Endothelial cell of umbilical vein (primary cell): ENCODE measurements around the gene SLC25A33. TPM values are rescaled to one million over a fixed set of nuclear protein-coding genes. Genes with fewer than 3 reads are reported as not detected.

Experiments used
- BruUV-seq: library from RNA; stranded (reverse); fragments of 400-500 nt; replicated peaks from 2 replicates; lab custom pipeline; 2021; lab: Mats Ljungman, UMichigan
- CTCF ChIA-PET: fragments of 300-600, 350-600 bp; sonication (Branson Sonifier 250); formaldehyde crosslinking; loops from one replicate; lab custom pipeline; 2021; ENCODE audit warnings: antibody characterized with exemption, inconsistent platforms; lab: Charles Lee
- POLR2A ChIA-PET: fragments of 300-600, 350-600 bp; sonication (Branson Sonifier 250); formaldehyde crosslinking; loops from one replicate; lab custom pipeline; 2021; ENCODE audit warnings: antibody characterized with exemption, inconsistent platforms; lab: Charles Lee
- DNase-seq: peaks from one replicate; pipeline ENCODE4 v3.0.0-alpha.2; 2011; ENCODE audit warnings: low read depth, low spot score
- FAIRE-seq: peaks from 2 replicates; lab custom pipeline; 2011; peaks lifted over from hg19 to GRCh38; lab: Jason Lieb, UNC
- H2AFZ ChIP-seq: 2 replicates; pipeline ENCODE4 v1.6.0; 2012; ENCODE audit warnings: low read depth, low read length, control low read depth, inconsistent platforms
- H3K27ac ChIP-seq: 2 replicates; pipeline ENCODE4 v1.5.1; 2011; ENCODE audit warnings: low read depth, mild to moderate bottlenecking, control low read depth, low read length, moderate library complexity; ENCODE audit not compliant: insufficient read depth
- H3K27me3 ChIP-seq, 2 experiments: 2 replicates each; pipeline versions ENCODE4 v1.6.0 to v1.6.1; 2011; ENCODE audit warnings: low read length in 2 of 2, mixed read lengths in 1 of 2; ENCODE audit not compliant: control insufficient read depth in 2 of 2, insufficient read depth in 2 of 2
- H3K36me3 ChIP-seq, 2 experiments: 2 replicates in 1 of 2; 3 replicates in 1 of 2; pipeline ENCODE4 v1.5.1; 2011; ENCODE audit warnings: low read length in 2 of 2, mild to moderate bottlenecking in 1 of 2, moderate library complexity in 1 of 2; ENCODE audit not compliant: control insufficient read depth in 2 of 2, insufficient read depth in 2 of 2; ENCODE audit errors: extremely low read depth in 1 of 2
- H3K4me1 ChIP-seq: 3 replicates; pipeline ENCODE4 v1.5.1; 2011; ENCODE audit warnings: mild to moderate bottlenecking, low read length; ENCODE audit not compliant: control insufficient read depth, insufficient read depth; ENCODE audit errors: extremely low read depth
- H3K4me2 ChIP-seq: 2 replicates; pipeline ENCODE4 v1.6.1; 2011; ENCODE audit warnings: low read length, control low read depth, mixed read lengths; ENCODE audit not compliant: insufficient read depth
- H3K4me3 ChIP-seq, 3 experiments: fragments of 200-600 bp in 1 of 3; sonication (generic), shearing (Covaris generic) in 1 of 3; replicated peaks in 1 of 3; 2 replicates each; pipeline ENCODE4 v1.5.1; 2011 to 2016; ENCODE audit warnings: control low read depth in 3 of 3, low read length in 3 of 3, mild to moderate bottlenecking in 2 of 3, inconsistent platforms in 1 of 3, low read depth in 1 of 3, moderate library complexity in 1 of 3; ENCODE audit not compliant: insufficient read depth in 1 of 3
- H3K79me2 ChIP-seq: 2 replicates; pipeline ENCODE4 v1.6.0; 2012; ENCODE audit warnings: low read length, inconsistent platforms; ENCODE audit not compliant: control insufficient read depth, insufficient read depth
- H3K9ac ChIP-seq: replicated peaks from 2 replicates; pipeline ENCODE3; 2011; ENCODE audit warnings: low read length, control low read depth; ENCODE audit not compliant: insufficient read depth; ENCODE audit errors: extremely low read depth
- H3K9me1 ChIP-seq: replicated peaks from 3 replicates; pipeline ENCODE4 v1.6.0; 2011; ENCODE audit warnings: mild to moderate bottlenecking, low read length; ENCODE audit not compliant: control insufficient read depth, insufficient read depth; ENCODE audit errors: extremely low read depth
- H3K9me3 ChIP-seq: replicated peaks from 2 replicates; pipeline ENCODE4 v1.5.1; 2012; ENCODE audit warnings: low read length, inconsistent platforms; ENCODE audit not compliant: control insufficient read depth, insufficient read depth
- H4K20me1 ChIP-seq: replicated peaks from 2 replicates; pipeline ENCODE3; 2011; ENCODE audit warnings: mild to moderate bottlenecking, low read length; ENCODE audit not compliant: control insufficient read depth, insufficient read depth; ENCODE audit errors: extremely low read depth
- CTCF ChIP-seq, 2 donors: IDR thresholded peaks; 1 replicate in 1 of 2; 2 replicates in 1 of 2; pipeline ENCODE4 v1.5.1; 2011; ENCODE audit warnings: low read length in 2 of 2, mild to moderate bottlenecking in 2 of 2, moderate library complexity in 2 of 2, control low read depth in 1 of 2, inconsistent platforms in 1 of 2, low read depth in 1 of 2; ENCODE audit not compliant: insufficient read depth in 1 of 2; ENCODE audit errors: extremely low read depth in 1 of 2
- EZH2 ChIP-seq: IDR thresholded peaks from 2 replicates; pipeline ENCODE4 v1.6.1; 2012; ENCODE audit warnings: borderline replicate concordance, low read depth, mild to moderate bottlenecking, moderate library complexity, low read length, inconsistent platforms; ENCODE audit not compliant: severe bottlenecking
- FOS ChIP-seq: IDR thresholded peaks from 2 replicates; pipeline ENCODE4 v1.6.1; 2011; ENCODE audit warnings: mild to moderate bottlenecking, low read length, moderate library complexity, borderline replicate concordance; ENCODE audit not compliant: insufficient read depth
- GATA2 ChIP-seq: IDR thresholded peaks from 2 replicates; pipeline ENCODE4 v1.7.0; 2011; ENCODE audit warnings: low read depth, mild to moderate bottlenecking, moderate library complexity, mixed read lengths, low read length; ENCODE audit not compliant: insufficient read length, insufficient read depth
- JUN ChIP-seq: IDR thresholded peaks from 2 replicates; pipeline ENCODE4 v1.6.1; 2011; ENCODE audit warnings: borderline replicate concordance, low read depth; ENCODE audit not compliant: insufficient read length, insufficient read depth
- MAX ChIP-seq: IDR thresholded peaks from 2 replicates; pipeline ENCODE4 v1.6.1; 2011; ENCODE audit not compliant: insufficient read depth, insufficient read length
- MYC ChIP-seq: IDR thresholded peaks from one replicate; pipeline ENCODE4 v1.6.1; 2011; ENCODE audit warnings: mild to moderate bottlenecking, low read depth, low read length
- POLR2A ChIP-seq: IDR thresholded peaks from 2 replicates; pipeline ENCODE4 v1.6.1; 2012; ENCODE audit warnings: low read depth, mild to moderate bottlenecking, control low read depth, low read length
- POLR2AphosphoS5 ChIP-seq: IDR thresholded peaks from 2 replicates; pipeline ENCODE4 v1.6.1; 2012; ENCODE audit warnings: low read depth, mild to moderate bottlenecking, control low read depth, low read length, moderate library complexity; ENCODE audit not compliant: insufficient read depth
- dilution Hi-C: fragments of 300-500 bp; cut with MboI; formaldehyde crosslinking; loops from one replicate; pipeline ENCODE4 v1.15.0; 2019; ENCODE audit warnings: low sequenced_read_pairs; ENCODE audit not compliant: extremely low pct_ligation_motif_present
- intact Hi-C: fragments of 100-400 bp; cut with micrococcal nuclease; formaldehyde crosslinking; loops from one replicate; pipeline ENCODE4 v1.10.0; 2022
- polyA plus RNA-seq, 4 experiments: library from polyadenylated mRNA; depleted of rRNA in 3 of 4; stranded (reverse) in 3 of 4; unstranded in 1 of 4; fragments of >200 nt; gene quantifications; 2 replicates each; pipeline versions ENCODE4 v1.2.1 to v1.2.3, GENCODE V29; 2011 to 2012; ENCODE audit warnings: missing spikeins in 1 of 4
- total RNA-seq: library from RNA; stranded (reverse); gene quantifications from 2 replicates; pipeline ENCODE4 v1.2.3, GENCODE V29; 2021

SLC25A33 gene
- total and polyA plus RNA-seq, 2 donors (not counting 3 experiments of a cell fraction or from before 2014, with no cell fraction given): 3.8 to 6.6 TPM

DNA sequence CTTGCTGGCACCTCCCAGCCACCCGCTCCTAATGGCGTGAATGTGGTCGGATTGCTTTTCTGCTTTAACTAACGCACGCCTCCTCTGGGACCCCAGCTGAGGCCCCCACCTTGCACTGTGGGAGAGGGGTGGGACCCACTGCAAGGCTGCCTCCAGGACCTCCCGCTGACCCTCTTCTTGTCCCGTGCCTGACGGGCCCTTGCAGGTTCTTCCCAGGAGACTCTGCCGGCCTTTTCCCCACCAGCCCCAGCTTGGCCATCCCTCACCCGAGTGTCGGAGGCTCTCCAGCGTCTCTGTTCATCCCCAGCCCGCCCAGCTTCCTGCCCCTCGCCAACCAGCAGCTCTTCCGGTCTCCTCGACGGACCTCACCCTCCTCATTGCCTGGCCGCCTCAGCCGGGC, 68.1 kb downstream of the SLC25A33 start:
- intact Hi-C loops (no loop called here), dilution Hi-C loops (no loop called here)
- H3K27me3 ChIP-seq: no peaks in the 10 kb centered on the region
- peaks cover 0 to 19% of the 10 kb centered on the region in 2 experiments for H3K36me3 ChIP-seq
- DNase-seq (no peak), FAIRE-seq (no peak)
- no TSS peak for BruUV-seq
- ChIA-PET CTCF (no interaction called here), POLR2A (no interaction called here)
- TF ChIP-seq MYC: no peak
- TF ChIP-seq JUN: no peak
- no peak for TF ChIP-seq MAX
- no peak for TF ChIP-seq FOS
- TF ChIP-seq POLR2A: no peak
- no peak for TF ChIP-seq POLR2AphosphoS5
- no peaks in the 10 kb centered on the region for H3K4me1 ChIP-seq
- H3K9ac ChIP-seq: no peak overlapping the region
- H3K4me3 ChIP-seq: no peak overlapping the region
- no peaks in the 10 kb centered on the region for H3K9me1 ChIP-seq
- H3K4me2 ChIP-seq: no peak overlapping the region
- no peaks in the 10 kb centered on the region for H3K79me2 ChIP-seq
- no peak overlapping the region for H2AFZ ChIP-seq
- no peak overlapping the region for H3K27ac ChIP-seq
- H4K20me1 ChIP-seq: no peaks in the 10 kb centered on the region
- H3K9me3 ChIP-seq: no peaks in the 10 kb centered on the region

DNA sequence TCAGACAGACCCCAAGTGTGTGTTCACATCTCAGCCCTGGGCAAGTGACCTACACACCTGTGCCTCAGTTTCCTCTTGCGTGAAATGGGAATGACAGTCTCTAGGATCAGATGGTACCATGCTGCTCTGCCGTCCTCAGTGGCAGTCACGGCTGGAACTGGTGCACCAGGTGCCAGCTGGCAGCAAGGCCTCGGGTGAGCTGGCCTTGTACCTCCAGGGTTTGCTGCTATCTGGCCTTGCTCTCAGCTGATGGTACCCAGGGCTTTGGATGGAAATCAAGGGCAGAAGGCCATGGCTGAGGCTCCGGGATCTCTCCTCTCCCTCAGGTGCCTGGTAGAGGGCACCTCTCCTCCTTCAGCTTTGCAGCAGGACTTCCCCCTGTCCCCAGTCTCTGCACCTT, 70.7 kb downstream of the SLC25A33 start:
- CTCF ChIA-PET: no interaction called here

More for the DNA sequence above, 70.7 kb downstream of the SLC25A33 start:
- Histone ChIP-seq H3K27ac (no peak overlapping the region), H3K4me1 (no peaks in the 10 kb centered on the region), H3K4me3 (no peak overlapping the region), H3K36me3 (peaks cover 0 to 19% of the 10 kb centered on the region in 2 experiments), H3K9me1 (no peaks in the 10 kb centered on the region), H3K9me3 (no peaks in the 10 kb centered on the region), H4K20me1 (no peaks in the 10 kb centered on the region), H3K27me3 (no peaks in the 10 kb centered on the region), H2AFZ (no peak overlapping the region), H3K4me2 (no peak overlapping the region), H3K9ac (no peak overlapping the region), H3K79me2 (no peaks in the 10 kb centered on the region)
- POLR2A ChIA-PET: no interaction called here
- dilution Hi-C loops: no loop called here
- no peak for DNase-seq
- intact Hi-C loops: no loop called here
- no TSS peak for BruUV-seq
- TF ChIP-seq POLR2A (no peak), FOS (no peak), POLR2AphosphoS5 (no peak), GATA2 (no peak), CTCF (IDR thresholded peaks at IDR 0.05; ENCODE audit: extremely low read depth in 1 of 2, insufficient read depth in 1 of 2, low read depth in 1 of 2, low read length in 2 of 2) (no peak), EZH2 (no peak), JUN (no peak), MYC (no peak), MAX (no peak)
- no peak for FAIRE-seq
